Measurements from ENCODE around the gene PIP5K1A. TPM values are rescaled to one million over a fixed set of nuclear protein-coding genes. Genes with fewer than 3 reads are reported as not detected.

Gene PIP5K1A
- total and polyA plus RNA-seq, 9 of the 15 experiments (the other 6 are each of a cell fraction or from before 2014, with no cell fraction given): 1.9 to 42.4 (median 18.8) TPM

DNA sequence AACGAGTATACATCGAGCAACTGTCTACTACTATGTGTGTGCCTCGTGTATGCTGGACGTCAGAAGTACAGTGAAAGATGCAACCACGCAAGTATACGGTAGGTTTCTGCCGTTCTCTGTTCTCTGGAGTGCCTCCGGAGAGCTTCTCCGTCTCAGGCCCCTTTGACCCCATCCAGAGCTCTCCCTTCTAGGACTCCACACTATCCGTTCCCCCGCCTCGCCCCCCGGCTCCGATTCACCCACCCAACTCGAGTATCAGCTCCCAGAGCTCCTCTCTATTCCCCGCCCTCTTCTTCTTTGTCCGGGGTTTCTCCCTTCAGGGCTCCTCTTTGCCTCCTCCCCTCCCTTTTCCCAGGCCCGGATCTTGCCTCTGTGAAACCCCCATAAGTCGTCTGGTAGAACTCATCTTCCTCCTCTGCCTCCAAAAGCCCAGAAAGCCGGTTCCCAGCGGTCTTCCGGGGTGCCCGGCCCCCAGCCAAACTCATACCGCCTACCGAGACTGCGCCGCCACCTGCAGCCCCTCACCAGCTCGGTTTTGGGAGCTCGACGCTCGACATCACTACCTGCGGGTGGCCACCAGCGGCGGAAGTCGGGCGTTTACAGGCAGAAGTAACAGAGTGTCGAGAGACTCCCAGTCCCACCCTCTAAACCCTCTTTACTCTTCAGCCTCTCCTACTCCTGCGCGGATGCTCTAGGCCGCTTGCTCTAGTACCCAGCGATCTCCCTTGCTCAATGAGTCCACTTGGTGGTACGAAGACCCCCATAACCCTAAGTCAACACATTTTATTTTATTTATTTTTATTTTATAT is 8.5 kb upstream of the PIP5K1A start, which contains the start of gene VPS72 (continued):
- TF ChIP-seq, protein P1, sequence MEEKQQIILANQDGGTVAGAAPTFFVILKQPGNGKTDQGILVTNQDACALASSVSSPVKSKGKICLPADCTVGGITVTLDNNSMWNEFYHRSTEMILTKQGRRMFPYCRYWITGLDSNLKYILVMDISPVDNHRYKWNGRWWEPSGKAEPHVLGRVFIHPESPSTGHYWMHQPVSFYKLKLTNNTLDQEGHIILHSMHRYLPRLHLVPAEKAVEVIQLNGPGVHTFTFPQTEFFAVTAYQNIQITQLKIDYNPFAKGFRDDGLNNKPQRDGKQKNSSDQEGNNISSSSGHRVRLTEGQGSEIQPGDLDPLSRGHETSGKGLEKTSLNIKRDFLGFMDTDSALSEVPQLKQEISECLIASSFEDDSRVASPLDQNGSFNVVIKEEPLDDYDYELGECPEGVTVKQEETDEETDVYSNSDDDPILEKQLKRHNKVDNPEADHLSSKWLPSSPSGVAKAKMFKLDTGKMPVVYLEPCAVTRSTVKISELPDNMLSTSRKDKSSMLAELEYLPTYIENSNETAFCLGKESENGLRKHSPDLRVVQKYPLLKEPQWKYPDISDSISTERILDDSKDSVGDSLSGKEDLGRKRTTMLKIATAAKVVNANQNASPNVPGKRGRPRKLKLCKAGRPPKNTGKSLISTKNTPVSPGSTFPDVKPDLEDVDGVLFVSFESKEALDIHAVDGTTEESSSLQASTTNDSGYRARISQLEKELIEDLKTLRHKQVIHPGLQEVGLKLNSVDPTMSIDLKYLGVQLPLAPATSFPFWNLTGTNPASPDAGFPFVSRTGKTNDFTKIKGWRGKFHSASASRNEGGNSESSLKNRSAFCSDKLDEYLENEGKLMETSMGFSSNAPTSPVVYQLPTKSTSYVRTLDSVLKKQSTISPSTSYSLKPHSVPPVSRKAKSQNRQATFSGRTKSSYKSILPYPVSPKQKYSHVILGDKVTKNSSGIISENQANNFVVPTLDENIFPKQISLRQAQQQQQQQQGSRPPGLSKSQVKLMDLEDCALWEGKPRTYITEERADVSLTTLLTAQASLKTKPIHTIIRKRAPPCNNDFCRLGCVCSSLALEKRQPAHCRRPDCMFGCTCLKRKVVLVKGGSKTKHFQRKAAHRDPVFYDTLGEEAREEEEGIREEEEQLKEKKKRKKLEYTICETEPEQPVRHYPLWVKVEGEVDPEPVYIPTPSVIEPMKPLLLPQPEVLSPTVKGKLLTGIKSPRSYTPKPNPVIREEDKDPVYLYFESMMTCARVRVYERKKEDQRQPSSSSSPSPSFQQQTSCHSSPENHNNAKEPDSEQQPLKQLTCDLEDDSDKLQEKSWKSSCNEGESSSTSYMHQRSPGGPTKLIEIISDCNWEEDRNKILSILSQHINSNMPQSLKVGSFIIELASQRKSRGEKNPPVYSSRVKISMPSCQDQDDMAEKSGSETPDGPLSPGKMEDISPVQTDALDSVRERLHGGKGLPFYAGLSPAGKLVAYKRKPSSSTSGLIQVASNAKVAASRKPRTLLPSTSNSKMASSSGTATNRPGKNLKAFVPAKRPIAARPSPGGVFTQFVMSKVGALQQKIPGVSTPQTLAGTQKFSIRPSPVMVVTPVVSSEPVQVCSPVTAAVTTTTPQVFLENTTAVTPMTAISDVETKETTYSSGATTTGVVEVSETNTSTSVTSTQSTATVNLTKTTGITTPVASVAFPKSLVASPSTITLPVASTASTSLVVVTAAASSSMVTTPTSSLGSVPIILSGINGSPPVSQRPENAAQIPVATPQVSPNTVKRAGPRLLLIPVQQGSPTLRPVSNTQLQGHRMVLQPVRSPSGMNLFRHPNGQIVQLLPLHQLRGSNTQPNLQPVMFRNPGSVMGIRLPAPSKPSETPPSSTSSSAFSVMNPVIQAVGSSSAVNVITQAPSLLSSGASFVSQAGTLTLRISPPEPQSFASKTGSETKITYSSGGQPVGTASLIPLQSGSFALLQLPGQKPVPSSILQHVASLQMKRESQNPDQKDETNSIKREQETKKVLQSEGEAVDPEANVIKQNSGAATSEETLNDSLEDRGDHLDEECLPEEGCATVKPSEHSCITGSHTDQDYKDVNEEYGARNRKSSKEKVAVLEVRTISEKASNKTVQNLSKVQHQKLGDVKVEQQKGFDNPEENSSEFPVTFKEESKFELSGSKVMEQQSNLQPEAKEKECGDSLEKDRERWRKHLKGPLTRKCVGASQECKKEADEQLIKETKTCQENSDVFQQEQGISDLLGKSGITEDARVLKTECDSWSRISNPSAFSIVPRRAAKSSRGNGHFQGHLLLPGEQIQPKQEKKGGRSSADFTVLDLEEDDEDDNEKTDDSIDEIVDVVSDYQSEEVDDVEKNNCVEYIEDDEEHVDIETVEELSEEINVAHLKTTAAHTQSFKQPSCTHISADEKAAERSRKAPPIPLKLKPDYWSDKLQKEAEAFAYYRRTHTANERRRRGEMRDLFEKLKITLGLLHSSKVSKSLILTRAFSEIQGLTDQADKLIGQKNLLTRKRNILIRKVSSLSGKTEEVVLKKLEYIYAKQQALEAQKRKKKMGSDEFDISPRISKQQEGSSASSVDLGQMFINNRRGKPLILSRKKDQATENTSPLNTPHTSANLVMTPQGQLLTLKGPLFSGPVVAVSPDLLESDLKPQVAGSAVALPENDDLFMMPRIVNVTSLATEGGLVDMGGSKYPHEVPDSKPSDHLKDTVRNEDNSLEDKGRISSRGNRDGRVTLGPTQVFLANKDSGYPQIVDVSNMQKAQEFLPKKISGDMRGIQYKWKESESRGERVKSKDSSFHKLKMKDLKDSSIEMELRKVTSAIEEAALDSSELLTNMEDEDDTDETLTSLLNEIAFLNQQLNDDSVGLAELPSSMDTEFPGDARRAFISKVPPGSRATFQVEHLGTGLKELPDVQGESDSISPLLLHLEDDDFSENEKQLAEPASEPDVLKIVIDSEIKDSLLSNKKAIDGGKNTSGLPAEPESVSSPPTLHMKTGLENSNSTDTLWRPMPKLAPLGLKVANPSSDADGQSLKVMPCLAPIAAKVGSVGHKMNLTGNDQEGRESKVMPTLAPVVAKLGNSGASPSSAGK (IDR thresholded peaks at IDR 0.05): no peak
- TF ChIP-seq, protein P2, sequence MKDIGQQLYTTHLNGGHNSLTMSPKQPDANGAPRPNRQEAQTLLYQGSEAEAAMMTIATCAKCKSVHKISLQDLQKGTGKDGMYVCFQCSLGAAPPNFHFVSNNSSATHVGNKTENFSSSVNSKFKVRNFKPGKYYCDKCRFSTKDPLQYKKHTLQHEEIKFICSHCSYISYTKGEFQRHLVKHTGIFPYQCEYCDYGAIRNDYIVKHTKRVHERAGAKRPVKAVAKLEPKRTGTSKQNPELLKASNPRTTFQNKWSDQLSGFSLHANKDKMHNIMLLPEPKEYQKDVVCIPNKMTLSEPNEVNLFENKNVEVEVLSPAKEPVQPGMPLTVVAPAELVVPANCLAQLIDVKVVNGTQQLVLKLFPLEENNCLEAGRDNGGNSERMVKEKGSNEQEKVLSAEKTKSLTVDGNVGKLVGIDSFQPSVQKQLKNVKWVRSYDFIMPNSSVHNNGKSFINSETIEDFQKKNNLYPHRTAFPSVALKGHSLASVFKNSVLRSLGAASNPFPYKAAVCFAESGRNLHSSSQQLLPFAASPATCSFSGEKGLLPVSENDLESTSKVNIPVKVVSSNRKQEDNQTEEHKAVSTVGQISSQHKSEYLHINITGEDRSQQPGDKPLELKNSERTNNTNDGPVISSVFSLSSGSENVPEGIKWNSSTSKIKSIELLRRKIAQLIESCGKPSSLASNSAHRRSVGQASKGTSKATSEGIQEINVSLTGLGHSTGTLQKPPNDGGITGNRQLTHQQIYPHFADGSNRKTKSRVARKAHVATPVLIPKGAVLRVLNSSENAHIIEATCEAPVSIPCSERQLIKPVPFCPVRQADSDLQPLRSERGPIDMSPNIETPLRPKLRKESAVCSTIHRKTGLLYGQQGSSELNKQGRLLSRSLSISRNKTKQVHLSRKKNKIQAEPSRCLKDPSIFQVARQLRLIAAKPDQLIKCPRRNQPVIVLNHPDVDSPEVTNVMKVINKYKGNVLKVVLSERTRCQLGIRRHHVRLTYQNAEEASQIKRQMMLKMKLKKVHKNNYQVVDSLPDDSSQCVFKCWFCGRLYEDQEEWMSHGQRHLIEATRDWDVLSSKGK (CRISPR knock-in tag; IDR thresholded peaks at IDR 0.05): no peak
- TF ChIP-seq TCFL5 (CRISPR knock-in tag; conservative IDR thresholded peaks at IDR 0.05): no peak
- no peak for TF ChIP-seq SRSF1 (IDR thresholded peaks at IDR 0.05; ENCODE audit: low read depth, low read length)
- peak; percentile 48; the same call in 1 of the 2 replicates for TF ChIP-seq THAP12 (CRISPR knock-in tag; IDR thresholded peaks at IDR 0.05)
- no peak for TF ChIP-seq ZFP1 (CRISPR knock-in tag; IDR thresholded peaks at IDR 0.05)
- no peak for TF ChIP-seq ZNF589 (CRISPR knock-in tag; IDR thresholded peaks at IDR 0.05; ENCODE audit: low read depth)
- peak; percentile 55; the same call in 1 of the 2 replicates for TF ChIP-seq SPI1 (IDR thresholded peaks at IDR 0.05; ENCODE audit: borderline replicate concordance, low read depth, low read length)

Measured in K562 (cell line).